SHP77 (cell line): ENCODE data around the gene SLC25A13.
"Not testable (repeated sequence)": the region's sequence is repeated elsewhere in the genome, so short reads cannot be mapped to it uniquely, and the experiment has no call there.

ENCODE experiments used
- DNase-seq, 2 experiments: peaks; one replicate each; lab custom pipeline; 2025; lab: John Stamatoyannopoulos, UW

The SLC25A13 gene

DNA sequence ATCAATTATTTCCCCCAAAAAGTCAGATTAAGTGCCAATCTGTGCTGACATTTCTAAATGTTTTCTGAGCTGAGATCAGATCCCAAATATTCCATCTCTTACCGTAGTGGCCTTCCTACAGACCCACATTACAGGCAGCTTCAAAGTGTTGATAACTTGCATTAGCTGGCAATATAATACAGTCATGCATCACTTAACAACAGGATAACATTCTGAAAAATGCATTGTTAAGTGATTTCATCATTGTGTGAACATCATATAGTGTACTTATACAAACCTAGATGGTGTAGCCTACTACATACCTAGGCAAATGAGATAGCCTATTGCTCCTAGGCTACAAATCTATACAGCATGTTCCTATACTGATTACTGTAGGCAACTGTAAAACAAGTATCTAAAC is 22.4 kb downstream of the SLC25A13 start:
- DNase-seq, result no peak

GRCh38 chr7:96297876-96298275 is 24.0 kb downstream of the SLC25A13 start:
- no peak for DNase-seq

- not testable (repeated sequence) for DNase-seq
Measured at GRCh38 chr7:96297446-96297845, 24.5 kb downstream of the SLC25A13 start.

GRCh38 chr7:96293911-96294310 is 28.0 kb downstream of the SLC25A13 start:
- DNase-seq, result not testable (repeated sequence)

DNA sequence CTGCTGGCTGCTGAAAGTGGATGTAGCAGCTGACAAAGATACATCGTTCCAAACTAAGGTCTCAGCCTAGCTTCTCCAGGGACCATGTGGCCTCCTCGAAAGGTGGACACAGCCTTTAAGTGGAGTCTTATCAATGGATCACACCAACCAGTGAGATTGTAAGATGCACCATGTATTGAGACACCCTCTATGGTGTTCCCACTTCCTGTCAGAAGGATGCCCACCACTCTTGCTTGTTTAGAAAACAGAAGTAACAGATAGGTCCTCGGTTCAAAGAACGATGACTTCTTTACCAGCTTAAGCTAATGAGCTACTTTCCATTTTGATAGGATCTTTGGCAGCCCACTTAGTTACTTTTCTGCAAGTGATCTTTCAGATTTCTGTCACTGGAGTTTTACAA is 34.3 kb downstream of the SLC25A13 start:
- no peak for DNase-seq

- DNase-seq, result no peak
Measured at GRCh38 chr7:96287132-96287531, 34.8 kb downstream of the SLC25A13 start.

GRCh38 chr7:96285579-96285978 is 36.3 kb downstream of the SLC25A13 start:
- DNase-seq, result no peak

- no peak for DNase-seq
Measured at GRCh38 chr7:96284835-96285234, 37.1 kb downstream of the SLC25A13 start.

- no peak for DNase-seq
Measured at GRCh38 chr7:96284240-96284639, 37.7 kb downstream of the SLC25A13 start.

DNA sequence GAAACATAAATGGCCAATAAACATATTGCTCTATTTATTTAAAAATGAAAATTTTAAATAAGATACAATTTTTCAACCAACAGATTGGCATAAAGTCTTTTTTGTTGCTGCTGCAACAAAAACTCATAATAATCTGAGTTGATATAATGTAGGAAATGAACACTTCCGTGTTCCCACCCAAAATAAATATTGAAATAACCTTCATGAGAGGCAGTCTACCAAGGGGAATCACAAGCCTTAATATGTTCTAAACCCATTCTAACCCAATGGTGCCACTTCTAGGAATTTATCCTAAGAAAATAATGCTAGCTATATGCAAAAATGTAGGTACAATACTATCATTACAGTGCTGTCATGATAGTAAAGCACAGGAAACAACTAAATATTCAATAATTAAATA is 39.1 kb downstream of the SLC25A13 start:
- no peak for DNase-seq

- no peak for DNase-seq
Measured at GRCh38 chr7:96277921-96278320, 44.0 kb downstream of the SLC25A13 start.

GRCh38 chr7:96276019-96276418 is 45.9 kb downstream of the SLC25A13 start:
- DNase-seq, result no peak

DNA sequence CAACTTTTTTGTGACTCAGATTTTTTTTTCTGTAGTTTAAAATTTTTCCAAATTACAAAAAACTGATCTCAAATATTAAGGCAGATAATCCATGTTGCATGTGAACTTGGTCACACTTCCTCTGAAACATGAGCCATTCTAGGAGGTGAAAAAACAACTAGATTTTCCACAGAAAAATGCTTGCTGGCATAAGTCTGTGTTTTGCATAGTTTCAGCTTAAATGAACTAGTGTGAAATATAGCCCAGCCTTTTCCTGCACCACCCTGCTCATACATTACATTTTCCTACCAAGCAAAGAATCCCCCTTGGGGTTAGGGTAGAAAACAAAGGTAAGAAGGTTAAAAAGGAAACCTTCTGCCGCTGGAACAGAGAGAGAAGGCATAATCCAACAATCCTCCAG is 48.2 kb downstream of the SLC25A13 start:
- DNase-seq, result no peak

DNA sequence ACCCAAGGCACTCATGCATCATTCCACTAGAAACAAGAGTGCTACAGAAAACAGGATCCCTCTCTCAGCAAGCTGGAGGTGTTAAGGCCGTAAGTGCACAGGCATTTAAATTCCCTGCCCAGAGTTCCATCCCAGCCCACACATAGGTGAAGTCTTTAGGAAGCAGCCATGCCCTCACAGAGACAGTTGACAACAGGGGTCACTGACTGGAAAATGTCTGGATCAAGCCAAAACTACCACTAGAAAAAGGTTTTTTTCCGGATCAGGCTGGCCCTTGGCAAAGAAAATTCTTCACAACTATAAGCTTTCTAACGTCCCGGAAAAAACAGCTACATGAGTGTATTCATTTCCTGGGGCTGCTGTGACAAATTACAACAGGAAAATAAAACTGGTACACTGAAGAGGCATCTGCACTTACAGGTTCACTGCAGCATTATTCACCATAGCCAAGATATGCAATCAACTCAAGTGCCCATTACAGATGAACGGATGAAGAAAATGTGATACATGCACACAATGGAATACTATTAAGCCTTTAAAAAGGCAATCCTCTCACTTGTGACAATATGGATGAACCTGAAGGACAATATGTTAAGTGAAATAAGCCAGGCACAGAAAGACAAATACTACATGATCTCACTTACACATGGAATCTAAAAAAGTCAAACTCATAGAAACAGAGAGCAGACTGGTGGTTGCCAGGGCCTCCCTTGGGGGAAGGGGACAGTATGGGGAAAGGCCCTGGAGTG is 52.5 kb downstream of the SLC25A13 start:
- DNase-seq, result no peak

- DNase-seq, result no peak
Measured at GRCh38 chr7:96266580-96266979, 55.3 kb downstream of the SLC25A13 start.

- no peak for DNase-seq
Measured at GRCh38 chr7:96266015-96266414, 55.9 kb downstream of the SLC25A13 start.

DNA sequence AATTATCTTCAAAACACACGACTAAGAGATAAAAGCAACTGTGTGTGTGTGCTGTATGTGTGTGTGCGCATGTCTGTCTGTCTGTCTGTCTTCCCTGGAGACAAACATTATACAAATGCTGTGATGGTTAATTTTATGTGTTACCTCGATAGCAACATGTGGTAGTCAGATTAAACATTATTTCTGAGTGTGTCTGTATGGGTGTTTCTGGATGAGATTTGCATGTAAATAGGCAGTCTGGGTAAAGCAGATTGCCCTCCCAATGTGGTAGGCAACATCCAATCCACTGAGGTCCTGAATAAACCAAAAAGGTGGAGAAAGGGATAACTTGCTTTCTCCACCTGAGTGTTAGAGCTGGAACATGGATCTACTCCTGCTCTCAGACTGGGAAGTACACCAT is 67.9 kb downstream of the SLC25A13 start:
- no peak for DNase-seq

DNA sequence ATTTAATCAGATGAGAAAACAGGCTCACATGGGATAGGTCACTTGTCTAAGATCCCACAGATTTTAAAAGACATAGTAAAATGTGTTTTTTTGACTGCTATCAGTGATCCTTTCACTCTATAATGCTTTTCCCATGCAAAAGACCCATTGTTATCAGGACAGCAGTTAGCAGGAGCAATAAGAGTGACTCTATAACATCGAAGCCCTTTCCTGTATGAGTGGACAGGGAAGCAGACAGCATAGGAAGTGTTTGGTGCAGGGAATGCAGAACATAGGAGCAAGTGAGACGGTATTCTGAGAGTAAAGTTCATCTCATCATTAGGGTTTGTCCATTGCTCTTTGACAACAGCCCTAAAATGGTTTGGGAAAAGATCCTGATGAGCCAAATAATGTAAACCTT is 68.5 kb downstream of the SLC25A13 start:
- no peak for DNase-seq

- no peak for DNase-seq
Measured at GRCh38 chr7:96250776-96251361, 71.0 kb downstream of the SLC25A13 start.

GRCh38 chr7:96248405-96248804 is 73.5 kb downstream of the SLC25A13 start:
- DNase-seq, result no peak

- no peak for DNase-seq
Measured at GRCh38 chr7:96246919-96247318, 75.0 kb downstream of the SLC25A13 start.

DNA sequence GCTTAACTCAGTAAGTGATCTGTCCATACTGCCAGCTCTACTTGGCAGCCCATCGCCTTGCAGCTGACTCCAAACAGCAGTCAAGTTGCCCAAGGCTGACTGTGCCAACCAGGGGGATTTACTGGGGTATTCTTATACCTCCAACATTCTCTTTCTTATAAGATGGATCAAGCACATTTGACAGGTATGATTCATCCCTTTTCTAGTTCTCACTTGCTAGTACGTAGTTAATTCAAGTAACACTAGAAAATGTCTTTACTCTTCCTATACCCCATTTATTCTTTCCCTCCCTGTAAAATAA is 77.0 kb downstream of the SLC25A13 start:
- no peak for DNase-seq

DNA sequence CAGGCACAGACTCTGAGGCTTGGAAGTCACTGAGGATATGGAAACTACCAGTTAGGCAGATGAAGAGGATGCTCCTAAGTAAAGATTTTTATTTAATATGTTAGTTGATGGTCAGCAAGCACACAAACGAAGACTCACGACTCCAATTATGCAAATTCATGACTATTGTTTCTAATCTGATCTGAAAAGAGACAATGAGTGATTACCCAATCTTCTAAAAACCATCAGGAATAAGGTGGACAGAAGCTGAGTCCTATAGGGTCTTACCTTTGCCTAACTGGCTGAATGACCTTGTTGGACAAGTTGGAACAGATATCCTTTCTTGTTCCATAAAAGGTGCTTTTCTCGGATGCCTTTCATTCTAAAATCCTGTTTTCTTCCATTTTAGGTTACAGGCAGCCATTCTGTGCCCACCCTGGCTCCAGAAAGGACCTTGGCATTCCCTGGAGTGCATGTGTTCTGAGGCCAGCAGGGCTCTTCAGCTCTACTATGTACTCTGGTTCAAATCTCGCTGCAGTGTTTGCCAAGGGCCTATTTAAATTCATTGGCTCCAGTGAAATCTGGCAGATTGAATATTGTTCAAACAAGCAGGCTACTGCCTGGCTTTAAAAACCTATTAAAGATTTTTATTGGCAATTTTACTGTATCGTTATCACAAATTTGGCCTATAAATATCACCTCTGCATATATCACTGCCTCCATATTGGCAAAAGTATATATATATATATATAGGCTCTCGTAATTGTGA is 77.5 kb downstream of the SLC25A13 start:
- no peak for DNase-seq
